Measurements from ENCODE around the gene DSEL. TPM values are rescaled to one million over a fixed set of nuclear protein-coding genes. Genes with fewer than 3 reads are reported as not detected.

Gene DSEL
- total RNA-seq, 1 donor from 2014 or later, result 7.3 TPM

GRCh38 chr18:67500522-67501205, 15.9 kb downstream of the DSEL start:
- DNase-seq (ENCODE audit: low read depth in 2 of 2), result no peak

GRCh38 chr18:67496469-67496868, 20.1 kb downstream of the DSEL start:
- no peak for DNase-seq (ENCODE audit: low read depth in 2 of 2)

GRCh38 chr18:67486534-67486933, 30.0 kb downstream of the DSEL start:
- DNase-seq (ENCODE audit: low read depth in 2 of 2), result no peak

GRCh38 chr18:67485655-67486054, 30.9 kb downstream of the DSEL start:
- DNase-seq (ENCODE audit: low read depth in 2 of 2), result no peak

- no peak for DNase-seq (ENCODE audit: low read depth in 2 of 2)
Observed at GRCh38 chr18:67484458-67484857, 32.1 kb downstream of the DSEL start.

GRCh38 chr18:67483952-67484351, 32.6 kb downstream of the DSEL start:
- no peak for DNase-seq (ENCODE audit: low read depth in 2 of 2)

- peak; percentile 0 to 60 for DNase-seq (ENCODE audit: low read depth in 2 of 2)
Observed at GRCh38 chr18:67483237-67483636, 33.3 kb downstream of the DSEL start.

- no peak for DNase-seq (ENCODE audit: low read depth in 2 of 2)
Observed at GRCh38 chr18:67478249-67478648, 38.3 kb downstream of the DSEL start.

- DNase-seq (ENCODE audit: low read depth in 2 of 2), result no peak
Observed at GRCh38 chr18:67477522-67477921, 39.0 kb downstream of the DSEL start.

- no peak for DNase-seq (ENCODE audit: low read depth in 2 of 2)
Observed at GRCh38 chr18:67476585-67476984, 39.9 kb downstream of the DSEL start.

GRCh38 chr18:67475673-67476072, 40.8 kb downstream of the DSEL start:
- DNase-seq (ENCODE audit: low read depth in 2 of 2), result no peak

GRCh38 chr18:67468038-67468437, 48.5 kb downstream of the DSEL start:
- no peak for DNase-seq (ENCODE audit: low read depth in 2 of 2)

- no peak for DNase-seq (ENCODE audit: low read depth in 2 of 2)
Observed at GRCh38 chr18:67467188-67467587, 49.3 kb downstream of the DSEL start.

GRCh38 chr18:67464499-67464898, 52.0 kb downstream of the DSEL start:
- DNase-seq (ENCODE audit: low read depth in 2 of 2), result no peak

GRCh38 chr18:67463829-67464228, 52.7 kb downstream of the DSEL start:
- peak; percentile 14 to 38 for DNase-seq (ENCODE audit: low read depth in 2 of 2)

GRCh38 chr18:67456711-67457110, 59.8 kb downstream of the DSEL start:
- DNase-seq (ENCODE audit: low read depth in 2 of 2), result no peak
